Endothelial cell of umbilical vein (primary cell): ENCODE measurements around the gene ITPR2. TPM values are rescaled to one million over a fixed set of nuclear protein-coding genes. Genes with fewer than 3 reads are reported as not detected.

Experiments used
- BruUV-seq: library from RNA; stranded (reverse); fragments of 400-500 nt; replicated peaks from 2 replicates; lab custom pipeline; 2021; lab: Mats Ljungman, UMichigan
- CTCF ChIA-PET: fragments of 300-600, 350-600 bp; sonication (Branson Sonifier 250); formaldehyde crosslinking; loops from one replicate; lab custom pipeline; 2021; ENCODE audit warnings: antibody characterized with exemption, inconsistent platforms; lab: Charles Lee
- POLR2A ChIA-PET: fragments of 300-600, 350-600 bp; sonication (Branson Sonifier 250); formaldehyde crosslinking; loops from one replicate; lab custom pipeline; 2021; ENCODE audit warnings: antibody characterized with exemption, inconsistent platforms; lab: Charles Lee
- DNase-seq: peaks from one replicate; pipeline ENCODE4 v3.0.0-alpha.2; 2011; ENCODE audit warnings: low read depth, low spot score
- FAIRE-seq: peaks from 2 replicates; lab custom pipeline; 2011; peaks lifted over from hg19 to GRCh38; lab: Jason Lieb, UNC
- H2AFZ ChIP-seq: 2 replicates; pipeline ENCODE4 v1.6.0; 2012; ENCODE audit warnings: low read depth, low read length, control low read depth, inconsistent platforms
- H3K27ac ChIP-seq: 2 replicates; pipeline ENCODE4 v1.5.1; 2011; ENCODE audit warnings: low read depth, mild to moderate bottlenecking, control low read depth, low read length, moderate library complexity; ENCODE audit not compliant: insufficient read depth
- H3K27me3 ChIP-seq, 2 experiments: 2 replicates each; pipeline versions ENCODE4 v1.6.0 to v1.6.1; 2011; ENCODE audit warnings: low read length in 2 of 2, mixed read lengths in 1 of 2; ENCODE audit not compliant: control insufficient read depth in 2 of 2, insufficient read depth in 2 of 2
- H3K36me3 ChIP-seq, 2 experiments: 2 replicates in 1 of 2; 3 replicates in 1 of 2; pipeline ENCODE4 v1.5.1; 2011; ENCODE audit warnings: low read length in 2 of 2, mild to moderate bottlenecking in 1 of 2, moderate library complexity in 1 of 2; ENCODE audit not compliant: control insufficient read depth in 2 of 2, insufficient read depth in 2 of 2; ENCODE audit errors: extremely low read depth in 1 of 2
- H3K4me1 ChIP-seq: 3 replicates; pipeline ENCODE4 v1.5.1; 2011; ENCODE audit warnings: mild to moderate bottlenecking, low read length; ENCODE audit not compliant: control insufficient read depth, insufficient read depth; ENCODE audit errors: extremely low read depth
- H3K4me2 ChIP-seq: 2 replicates; pipeline ENCODE4 v1.6.1; 2011; ENCODE audit warnings: low read length, control low read depth, mixed read lengths; ENCODE audit not compliant: insufficient read depth
- H3K4me3 ChIP-seq, 3 experiments: fragments of 200-600 bp in 1 of 3; sonication (generic), shearing (Covaris generic) in 1 of 3; replicated peaks in 1 of 3; 2 replicates each; pipeline ENCODE4 v1.5.1; 2011 to 2016; ENCODE audit warnings: control low read depth in 3 of 3, low read length in 3 of 3, mild to moderate bottlenecking in 2 of 3, inconsistent platforms in 1 of 3, low read depth in 1 of 3, moderate library complexity in 1 of 3; ENCODE audit not compliant: insufficient read depth in 1 of 3
- H3K79me2 ChIP-seq: 2 replicates; pipeline ENCODE4 v1.6.0; 2012; ENCODE audit warnings: low read length, inconsistent platforms; ENCODE audit not compliant: control insufficient read depth, insufficient read depth
- H3K9ac ChIP-seq: replicated peaks from 2 replicates; pipeline ENCODE3; 2011; ENCODE audit warnings: low read length, control low read depth; ENCODE audit not compliant: insufficient read depth; ENCODE audit errors: extremely low read depth
- H3K9me1 ChIP-seq: replicated peaks from 3 replicates; pipeline ENCODE4 v1.6.0; 2011; ENCODE audit warnings: mild to moderate bottlenecking, low read length; ENCODE audit not compliant: control insufficient read depth, insufficient read depth; ENCODE audit errors: extremely low read depth
- H3K9me3 ChIP-seq: replicated peaks from 2 replicates; pipeline ENCODE4 v1.5.1; 2012; ENCODE audit warnings: low read length, inconsistent platforms; ENCODE audit not compliant: control insufficient read depth, insufficient read depth
- H4K20me1 ChIP-seq: replicated peaks from 2 replicates; pipeline ENCODE3; 2011; ENCODE audit warnings: mild to moderate bottlenecking, low read length; ENCODE audit not compliant: control insufficient read depth, insufficient read depth; ENCODE audit errors: extremely low read depth
- CTCF ChIP-seq, 2 donors: IDR thresholded peaks; 1 replicate in 1 of 2; 2 replicates in 1 of 2; pipeline ENCODE4 v1.5.1; 2011; ENCODE audit warnings: low read length in 2 of 2, mild to moderate bottlenecking in 2 of 2, moderate library complexity in 2 of 2, control low read depth in 1 of 2, inconsistent platforms in 1 of 2, low read depth in 1 of 2; ENCODE audit not compliant: insufficient read depth in 1 of 2; ENCODE audit errors: extremely low read depth in 1 of 2
- EZH2 ChIP-seq: IDR thresholded peaks from 2 replicates; pipeline ENCODE4 v1.6.1; 2012; ENCODE audit warnings: borderline replicate concordance, low read depth, mild to moderate bottlenecking, moderate library complexity, low read length, inconsistent platforms; ENCODE audit not compliant: severe bottlenecking
- FOS ChIP-seq: IDR thresholded peaks from 2 replicates; pipeline ENCODE4 v1.6.1; 2011; ENCODE audit warnings: mild to moderate bottlenecking, low read length, moderate library complexity, borderline replicate concordance; ENCODE audit not compliant: insufficient read depth
- GATA2 ChIP-seq: IDR thresholded peaks from 2 replicates; pipeline ENCODE4 v1.7.0; 2011; ENCODE audit warnings: low read depth, mild to moderate bottlenecking, moderate library complexity, mixed read lengths, low read length; ENCODE audit not compliant: insufficient read length, insufficient read depth
- JUN ChIP-seq: IDR thresholded peaks from 2 replicates; pipeline ENCODE4 v1.6.1; 2011; ENCODE audit warnings: borderline replicate concordance, low read depth; ENCODE audit not compliant: insufficient read length, insufficient read depth
- MAX ChIP-seq: IDR thresholded peaks from 2 replicates; pipeline ENCODE4 v1.6.1; 2011; ENCODE audit not compliant: insufficient read depth, insufficient read length
- MYC ChIP-seq: IDR thresholded peaks from one replicate; pipeline ENCODE4 v1.6.1; 2011; ENCODE audit warnings: mild to moderate bottlenecking, low read depth, low read length
- POLR2A ChIP-seq: IDR thresholded peaks from 2 replicates; pipeline ENCODE4 v1.6.1; 2012; ENCODE audit warnings: low read depth, mild to moderate bottlenecking, control low read depth, low read length
- POLR2AphosphoS5 ChIP-seq: IDR thresholded peaks from 2 replicates; pipeline ENCODE4 v1.6.1; 2012; ENCODE audit warnings: low read depth, mild to moderate bottlenecking, control low read depth, low read length, moderate library complexity; ENCODE audit not compliant: insufficient read depth
- dilution Hi-C: fragments of 300-500 bp; cut with MboI; formaldehyde crosslinking; loops from one replicate; pipeline ENCODE4 v1.15.0; 2019; ENCODE audit warnings: low sequenced_read_pairs; ENCODE audit not compliant: extremely low pct_ligation_motif_present
- intact Hi-C: fragments of 100-400 bp; cut with micrococcal nuclease; formaldehyde crosslinking; loops from one replicate; pipeline ENCODE4 v1.10.0; 2022
- polyA plus RNA-seq, 4 experiments: library from polyadenylated mRNA; depleted of rRNA in 3 of 4; stranded (reverse) in 3 of 4; unstranded in 1 of 4; fragments of >200 nt; gene quantifications; 2 replicates each; pipeline versions ENCODE4 v1.2.1 to v1.2.3, GENCODE V29; 2011 to 2012; ENCODE audit warnings: missing spikeins in 1 of 4
- total RNA-seq: library from RNA; stranded (reverse); gene quantifications from 2 replicates; pipeline ENCODE4 v1.2.3, GENCODE V29; 2021

Gene ITPR2
- total and polyA plus RNA-seq, 2 donors (not counting 3 experiments of a cell fraction or from before 2014, with no cell fraction given): 16.2 to 86.8 TPM

- CTCF ChIA-PET: interaction anchor here (1.3 kb wide), 1 partner anchor 115 kb away, joined by 3 read pairs; no protein-coding TSS in a partner anchor
- Histone ChIP-seq H3K4me1 (no peaks in the 10 kb centered on the region), H3K27ac (no peak overlapping the region), H3K4me3 (no peak overlapping the region), H3K9me1 (no peaks in the 10 kb centered on the region), H2AFZ (no peak overlapping the region), H4K20me1 (no peaks in the 10 kb centered on the region), H3K79me2 (no peaks in the 10 kb centered on the region), H3K27me3 (no peaks in the 10 kb centered on the region), H3K4me2 (no peak overlapping the region), H3K9ac (no peak overlapping the region), H3K9me3 (no peaks in the 10 kb centered on the region), H3K36me3 (peaks cover 2 to 5% of the 10 kb centered on the region in 2 experiments)
- no TSS peak for BruUV-seq
- no peak for DNase-seq
- intact Hi-C loops: no loop called here
- POLR2A ChIA-PET: no interaction called here
- no peak for TF ChIP-seq JUN
- no peak for TF ChIP-seq GATA2
- no peak for TF ChIP-seq POLR2AphosphoS5
- no peak for TF ChIP-seq POLR2A
- no peak for TF ChIP-seq MYC
- dilution Hi-C loops: no loop called here
- no peak for FAIRE-seq
Measured at GRCh38 chr12:26537126-26537525, 295.9 kb downstream of the ITPR2 start.

DNA sequence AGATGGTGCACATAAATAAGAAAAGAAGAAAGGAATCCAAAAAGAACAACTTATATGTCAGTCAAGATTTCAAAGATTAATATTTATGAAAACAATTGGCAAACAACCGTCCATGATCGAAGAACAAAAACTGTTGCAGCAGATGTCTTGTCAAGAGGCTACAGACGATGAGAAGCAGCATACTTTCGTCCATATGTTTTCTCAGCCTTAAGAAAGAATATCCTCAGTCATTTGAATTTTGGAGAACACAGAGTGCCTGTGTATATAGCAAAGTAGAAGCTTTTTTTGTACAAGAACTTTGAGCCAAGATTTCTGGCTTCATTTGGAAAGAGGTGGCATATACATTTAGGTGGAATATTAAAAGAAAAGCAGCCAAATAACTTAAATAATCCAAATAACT, 297.2 kb downstream of the ITPR2 start:
- BruUV-seq: no TSS peak
- TF ChIP-seq POLR2A (no peak), MYC (no peak), CTCF (IDR thresholded peaks at IDR 0.05; ENCODE audit: extremely low read depth in 1 of 2, insufficient read depth in 1 of 2, low read depth in 1 of 2, low read length in 2 of 2) (no peak), JUN (no peak), GATA2 (no peak), FOS (no peak), MAX (no peak), EZH2 (no peak), POLR2AphosphoS5 (no peak)
- POLR2A ChIA-PET: no interaction called here

More for the DNA sequence above, 297.2 kb downstream of the ITPR2 start:
- no peak overlapping the region for H3K4me2 ChIP-seq
- H3K4me1 ChIP-seq: no peaks in the 10 kb centered on the region
- no peaks in the 10 kb centered on the region for H4K20me1 ChIP-seq
- H3K9me1 ChIP-seq: no peaks in the 10 kb centered on the region
- CTCF ChIA-PET: interaction anchor here (0.9 to 2.0 kb wide), 3 partner anchors 8 to 116 kb away, joined by 3 to 7 read pairs (median 3); no protein-coding TSS in a partner anchor
- no peak overlapping the region for H3K27ac ChIP-seq
- H3K27me3 ChIP-seq: no peaks in the 10 kb centered on the region
- H3K79me2 ChIP-seq: no peaks in the 10 kb centered on the region
- H3K4me3 ChIP-seq: no peak overlapping the region
- H3K9ac ChIP-seq: no peak overlapping the region
- H3K36me3 ChIP-seq: peaks cover 2 to 5% of the 10 kb centered on the region in 2 experiments
- no peaks in the 10 kb centered on the region for H3K9me3 ChIP-seq
- intact Hi-C loops (no loop called here), dilution Hi-C loops (no loop called here)
- H2AFZ ChIP-seq: no peak overlapping the region
- DNase-seq: no peak
- no peak for FAIRE-seq
